Mesothelial cell of epicardium (in vitro differentiated cells): Measurements from ENCODE around the gene COL27A1. TPM values are rescaled to one million over a fixed set of nuclear protein-coding genes. Genes with fewer than 3 reads are reported as not detected.
"Not testable (repeated sequence)": the region's sequence is repeated elsewhere in the genome, so short reads cannot be mapped to it uniquely, and the experiment has no call there.

Experiments
- DNase-seq, 2 experiments: peaks; one replicate each; pipeline ENCODE4 v3.0.0; 2021; ENCODE audit warnings: low spot score in 2 of 2; ENCODE audit not compliant: unreplicated experiment in 2 of 2
- H3K27ac Mint-ChIP-seq: 2 replicates; pipeline ENCODE4 v1.8.0; 2021; ENCODE audit warnings: mixed read lengths
- H3K27me3 Mint-ChIP-seq: 2 replicates; pipeline ENCODE4 v1.8.0; 2021; ENCODE audit warnings: low read depth, mixed read lengths
- H3K36me3 Mint-ChIP-seq: 2 replicates; pipeline ENCODE4 v1.8.0; 2021; ENCODE audit warnings: mixed read lengths
- H3K4me1 Mint-ChIP-seq: 2 replicates; pipeline ENCODE4 v1.8.0; 2021; ENCODE audit warnings: mixed read lengths
- H3K4me3 Mint-ChIP-seq: 2 replicates; pipeline ENCODE4 v1.8.0; 2021; ENCODE audit warnings: mild to moderate bottlenecking, moderate library complexity, mixed read lengths
- H3K9me3 Mint-ChIP-seq: 2 replicates; pipeline ENCODE4 v1.8.0; 2021; ENCODE audit warnings: mixed read lengths
- CTCF ChIP-seq: fragments of 200-600 bp; sonication (generic); IDR thresholded peaks from one replicate; pipeline ENCODE4 v1.5.0; 2021; ENCODE audit warnings: antibody characterized with exemption; ENCODE audit not compliant: unreplicated experiment
- total RNA-seq: library from RNA; stranded (reverse); gene quantifications from 3 replicates; pipeline ENCODE4 v1.2.1, GENCODE V29; 2021

The COL27A1 gene
- total RNA-seq, 1 donor from 2014 or later: 138 TPM

- Mint-ChIP-seq H3K4me3 (no peak overlapping the region), H3K4me1 (peaks cover 5% of the 10 kb centered on the region), H3K27me3 (no peaks in the 10 kb centered on the region), H3K36me3 (no peaks in the 10 kb centered on the region), H3K27ac (no peak overlapping the region), H3K9me3 (peaks cover 10% of the 10 kb centered on the region)
- DNase-seq: no peak
- no peak for TF ChIP-seq CTCF
Observed at GRCh38 chr9:114124666-114125475, 30.5 kb upstream of the COL27A1 start.

- Mint-ChIP-seq H3K27ac (no peak overlapping the region), H3K36me3 (no peaks in the 10 kb centered on the region), H3K4me3 (no peak overlapping the region), H3K4me1 (peaks cover 5% of the 10 kb centered on the region), H3K9me3 (peaks cover 10% of the 10 kb centered on the region), H3K27me3 (peaks cover 2% of the 10 kb centered on the region)
- TF ChIP-seq CTCF: no peak
- DNase-seq: no peak
Observed at GRCh38 chr9:114125476-114126013, 29.8 kb upstream of the COL27A1 start.

GRCh38 chr9:114126247-114127060 is 28.9 kb upstream of the COL27A1 start:
- H3K9me3 Mint-ChIP-seq: peaks cover 10% of the 10 kb centered on the region
- DNase-seq: no peak
- H3K4me3 Mint-ChIP-seq: no peak overlapping the region
- H3K27ac Mint-ChIP-seq: no peak overlapping the region
- H3K4me1 Mint-ChIP-seq: peaks cover 3% of the 10 kb centered on the region
- TF ChIP-seq CTCF: no peak
- H3K27me3 Mint-ChIP-seq: peaks cover 7% of the 10 kb centered on the region
- H3K36me3 Mint-ChIP-seq: no peaks in the 10 kb centered on the region

- H3K4me3 Mint-ChIP-seq, H3K4me1 Mint-ChIP-seq, H3K36me3 Mint-ChIP-seq, H3K27me3 Mint-ChIP-seq, H3K27ac Mint-ChIP-seq, DNase-seq: not testable (repeated sequence)
- peaks cover 10% of the 10 kb centered on the region for H3K9me3 Mint-ChIP-seq
Observed at GRCh38 chr9:114128759-114129158, 26.6 kb upstream of the COL27A1 start.

GRCh38 chr9:114130141-114130540 is 25.2 kb upstream of the COL27A1 start:
- Mint-ChIP-seq H3K27ac (no peak overlapping the region), H3K9me3 (peaks cover 10% of the 10 kb centered on the region), H3K36me3 (no peaks in the 10 kb centered on the region), H3K4me1 (no peaks in the 10 kb centered on the region), H3K4me3 (no peak overlapping the region), H3K27me3 (peaks cover 7% of the 10 kb centered on the region)
- no peak for DNase-seq
- TF ChIP-seq CTCF: no peak
